Fibroblast of lung (primary cell): ENCODE results near the gene HMBS. TPM values are rescaled to one million over a fixed set of nuclear protein-coding genes. Genes with fewer than 3 reads are reported as not detected.

ENCODE experiments used
- DNase-seq, 2 donors: peaks; one replicate each; pipeline versions ENCODE4 v3.0.0 to v3.0.0-alpha.2; 2010; ENCODE audit warnings: low read depth in 2 of 2
- H2AFZ ChIP-seq: 2 replicates; pipeline ENCODE4 v1.5.1; 2012; ENCODE audit warnings: low read length, control low read depth, inconsistent platforms
- H3K27ac ChIP-seq: 2 replicates; pipeline ENCODE4 v1.5.1; 2011; ENCODE audit warnings: low read length, control low read depth; ENCODE audit not compliant: insufficient read depth
- H3K27me3 ChIP-seq: 2 replicates; pipeline ENCODE4 v1.5.1; 2011; ENCODE audit warnings: mild to moderate bottlenecking, low read length; ENCODE audit not compliant: control insufficient read depth, insufficient read depth
- H3K36me3 ChIP-seq: 2 replicates; pipeline ENCODE4 v1.5.1; 2011; ENCODE audit warnings: low read length; ENCODE audit not compliant: control insufficient read depth, insufficient read depth
- H3K4me1 ChIP-seq: 2 replicates; pipeline ENCODE4 v1.5.1; 2011; ENCODE audit warnings: low read length; ENCODE audit not compliant: control insufficient read depth, insufficient read depth; ENCODE audit errors: extremely low read depth
- H3K4me2 ChIP-seq: 2 replicates; pipeline ENCODE4 v1.5.1; 2011; ENCODE audit warnings: low read length, control low read depth; ENCODE audit not compliant: insufficient read depth; ENCODE audit errors: extremely low read depth
- H3K4me3 ChIP-seq, 4 experiments: fragments of 200-600 bp in 1 of 4; sonication (generic) in 1 of 4; replicated peaks in 1 of 4; 2 replicates each; pipeline ENCODE4 v1.5.1; 2011 to 2016; ENCODE audit warnings: low read length in 4 of 4, low read depth in 3 of 4, mild to moderate bottlenecking in 3 of 4, control low read depth in 2 of 4, inconsistent platforms in 1 of 4, mixed read lengths in 1 of 4; ENCODE audit not compliant: insufficient read depth in 1 of 4; ENCODE audit errors: control extremely low read depth in 1 of 4
- H3K79me2 ChIP-seq: 2 replicates; pipeline ENCODE4 v1.5.1; 2012; ENCODE audit warnings: mild to moderate bottlenecking, low read length, inconsistent platforms; ENCODE audit not compliant: control insufficient read depth, insufficient read depth
- H3K9ac ChIP-seq: 2 replicates; pipeline ENCODE4 v1.5.1; 2011; ENCODE audit warnings: mild to moderate bottlenecking, low read length, control low read depth; ENCODE audit not compliant: insufficient read depth
- H3K9me3 ChIP-seq: 2 replicates; pipeline ENCODE4 v1.5.1; 2012; ENCODE audit warnings: low read depth, low read length; ENCODE audit not compliant: control insufficient read depth, insufficient read depth
- H4K20me1 ChIP-seq: 2 replicates; pipeline ENCODE4 v1.5.1; 2011; ENCODE audit warnings: low read length; ENCODE audit not compliant: control insufficient read depth, insufficient read depth; ENCODE audit errors: extremely low read depth
- EZH2 ChIP-seq: IDR thresholded peaks from 2 replicates; pipeline ENCODE4 v1.5.1; 2012; ENCODE audit warnings: low read length, control low read depth, mild to moderate bottlenecking; ENCODE audit errors: missing control alignments
- polyA plus RNA-seq, 2 donors: library from polyadenylated mRNA; depleted of rRNA in 1 of 2; stranded (reverse) in 1 of 2; unstranded in 1 of 2; fragments of >200 nt; gene quantifications; 2 replicates each; pipeline ENCODE4 v1.2.1, GENCODE V29; 2011 to 2012; ENCODE audit warnings: missing spikeins in 1 of 2
- total RNA-seq: library from RNA; depleted of rRNA; stranded (reverse); fragments of >200 nt; gene quantifications from 2 replicates; pipeline ENCODE4 v1.2.1, GENCODE V29; 2014
- TF ChIP-seq, protein P1 (sequence below), 2 donors: IDR thresholded peaks in 1 of 2; conservative IDR thresholded peaks in 1 of 2; 1 replicate in 1 of 2; 2 replicates in 1 of 2; pipeline ENCODE4 v1.5.1; 2011 to 2012; ENCODE audit warnings: low read length in 2 of 2, control low read depth in 1 of 2, inconsistent platforms in 1 of 2, low read depth in 1 of 2, mild to moderate bottlenecking in 1 of 2

The HMBS gene
- total and polyA plus RNA-seq, 2 donors (not counting 1 experiment from before 2014, with no cell fraction given) = 9.4 to 23.8 TPM

- Histone ChIP-seq H3K4me3 (no peak overlapping the region), H3K9ac (no peak overlapping the region), H3K36me3 (peaks cover 10% of the 10 kb centered on the region), H3K79me2 (peaks cover 2% of the 10 kb centered on the region), H4K20me1 (no peaks in the 10 kb centered on the region), H3K9me3 (no peaks in the 10 kb centered on the region), H3K4me1 (peaks cover 2% of the 10 kb centered on the region), H3K27ac (no peak overlapping the region), H2AFZ (no peak overlapping the region), H3K4me2 (no peak overlapping the region), H3K27me3 (no peaks in the 10 kb centered on the region)
- DNase-seq = no peak
- TF ChIP-seq, protein P1, sequence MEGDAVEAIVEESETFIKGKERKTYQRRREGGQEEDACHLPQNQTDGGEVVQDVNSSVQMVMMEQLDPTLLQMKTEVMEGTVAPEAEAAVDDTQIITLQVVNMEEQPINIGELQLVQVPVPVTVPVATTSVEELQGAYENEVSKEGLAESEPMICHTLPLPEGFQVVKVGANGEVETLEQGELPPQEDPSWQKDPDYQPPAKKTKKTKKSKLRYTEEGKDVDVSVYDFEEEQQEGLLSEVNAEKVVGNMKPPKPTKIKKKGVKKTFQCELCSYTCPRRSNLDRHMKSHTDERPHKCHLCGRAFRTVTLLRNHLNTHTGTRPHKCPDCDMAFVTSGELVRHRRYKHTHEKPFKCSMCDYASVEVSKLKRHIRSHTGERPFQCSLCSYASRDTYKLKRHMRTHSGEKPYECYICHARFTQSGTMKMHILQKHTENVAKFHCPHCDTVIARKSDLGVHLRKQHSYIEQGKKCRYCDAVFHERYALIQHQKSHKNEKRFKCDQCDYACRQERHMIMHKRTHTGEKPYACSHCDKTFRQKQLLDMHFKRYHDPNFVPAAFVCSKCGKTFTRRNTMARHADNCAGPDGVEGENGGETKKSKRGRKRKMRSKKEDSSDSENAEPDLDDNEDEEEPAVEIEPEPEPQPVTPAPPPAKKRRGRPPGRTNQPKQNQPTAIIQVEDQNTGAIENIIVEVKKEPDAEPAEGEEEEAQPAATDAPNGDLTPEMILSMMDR (conservative IDR thresholded peaks at IDR 0.05 in 1 of 2, IDR thresholded peaks at IDR 0.05 in 1 of 2; ENCODE audit: low read depth in 1 of 2, low read length in 2 of 2) = no peak
- no peak for TF ChIP-seq EZH2
Measured at GRCh38 chr11:119113716-119114115, 29.0 kb downstream of the HMBS start.

DNA sequence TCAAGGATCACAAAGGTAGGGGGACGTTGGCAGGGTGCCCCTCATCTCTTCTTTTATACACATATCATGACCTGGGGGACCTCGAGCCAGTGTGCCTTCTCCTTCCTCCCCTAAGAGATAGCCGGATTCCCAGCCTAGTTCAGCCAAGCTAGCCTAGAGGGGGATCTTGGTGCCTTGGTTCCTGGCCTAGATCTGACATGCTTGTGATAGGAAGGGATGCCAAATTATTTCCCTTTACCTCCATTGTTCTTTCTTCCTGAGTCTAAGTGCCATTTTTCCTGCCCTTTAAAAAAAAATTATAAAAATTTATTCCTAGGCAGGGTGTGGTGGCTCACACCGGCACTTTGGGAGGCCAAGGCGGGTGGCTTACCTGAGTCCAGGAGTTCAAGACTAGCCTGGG is 29.7 kb downstream of the HMBS start:
- H2AFZ ChIP-seq = no peak overlapping the region
- H4K20me1 ChIP-seq = no peaks in the 10 kb centered on the region
- no peaks in the 10 kb centered on the region for H3K27me3 ChIP-seq
- no peak overlapping the region for H3K4me2 ChIP-seq
- H3K27ac ChIP-seq = no peak overlapping the region
- no peak for TF ChIP-seq EZH2
- H3K36me3 ChIP-seq = peaks cover 10% of the 10 kb centered on the region
- no peaks in the 10 kb centered on the region for H3K9me3 ChIP-seq
- no peak overlapping the region for H3K4me3 ChIP-seq
- DNase-seq = no peak
- H3K4me1 ChIP-seq = peaks cover 2% of the 10 kb centered on the region
- H3K9ac ChIP-seq = no peak overlapping the region
- H3K79me2 ChIP-seq = no peaks in the 10 kb centered on the region

- H4K20me1 ChIP-seq = no peaks in the 10 kb centered on the region
- no peak overlapping the region for H3K4me2 ChIP-seq
- no peak for DNase-seq
Measured at GRCh38 chr11:119115484-119116234, 31.0 kb downstream of the HMBS start.

More at GRCh38 chr11:119115484-119116234, 31.0 kb downstream of the HMBS start:
- Histone ChIP-seq H3K27ac (no peak overlapping the region), H3K4me1 (peaks cover 6% of the 10 kb centered on the region), H3K36me3 (peaks cover 10% of the 10 kb centered on the region), H3K9me3 (no peaks in the 10 kb centered on the region), H3K27me3 (no peaks in the 10 kb centered on the region), H2AFZ (no peak overlapping the region), H3K4me3 (no peak overlapping the region), H3K79me2 (no peaks in the 10 kb centered on the region), H3K9ac (no peak overlapping the region)
- TF ChIP-seq, protein P1 (conservative IDR thresholded peaks at IDR 0.05 in 1 of 2, IDR thresholded peaks at IDR 0.05 in 1 of 2; ENCODE audit: low read depth in 1 of 2, low read length in 2 of 2) = no peak
- no peak for TF ChIP-seq EZH2
